GM12874 (cell line): ENCODE measurements around the gene SHQ1.

ENCODE experiments used
- TF ChIP-seq, protein P1 (sequence below): IDR thresholded peaks from 2 replicates; pipeline ENCODE4 v1.5.1; 2011; ENCODE audit warnings: low read depth, mild to moderate bottlenecking, control low read depth, low read length, moderate library complexity; ENCODE audit not compliant: insufficient read depth

SHQ1 gene

GRCh38 chr3:72821161-72821781 lies 27.0 kb downstream of the SHQ1 start:
- TF ChIP-seq, protein P1, sequence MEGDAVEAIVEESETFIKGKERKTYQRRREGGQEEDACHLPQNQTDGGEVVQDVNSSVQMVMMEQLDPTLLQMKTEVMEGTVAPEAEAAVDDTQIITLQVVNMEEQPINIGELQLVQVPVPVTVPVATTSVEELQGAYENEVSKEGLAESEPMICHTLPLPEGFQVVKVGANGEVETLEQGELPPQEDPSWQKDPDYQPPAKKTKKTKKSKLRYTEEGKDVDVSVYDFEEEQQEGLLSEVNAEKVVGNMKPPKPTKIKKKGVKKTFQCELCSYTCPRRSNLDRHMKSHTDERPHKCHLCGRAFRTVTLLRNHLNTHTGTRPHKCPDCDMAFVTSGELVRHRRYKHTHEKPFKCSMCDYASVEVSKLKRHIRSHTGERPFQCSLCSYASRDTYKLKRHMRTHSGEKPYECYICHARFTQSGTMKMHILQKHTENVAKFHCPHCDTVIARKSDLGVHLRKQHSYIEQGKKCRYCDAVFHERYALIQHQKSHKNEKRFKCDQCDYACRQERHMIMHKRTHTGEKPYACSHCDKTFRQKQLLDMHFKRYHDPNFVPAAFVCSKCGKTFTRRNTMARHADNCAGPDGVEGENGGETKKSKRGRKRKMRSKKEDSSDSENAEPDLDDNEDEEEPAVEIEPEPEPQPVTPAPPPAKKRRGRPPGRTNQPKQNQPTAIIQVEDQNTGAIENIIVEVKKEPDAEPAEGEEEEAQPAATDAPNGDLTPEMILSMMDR = no peak

- TF ChIP-seq, protein P1 = no peak
These were observed 27.8 kb downstream of the SHQ1 start for GRCh38 chr3:72820415-72820814.

DNA sequence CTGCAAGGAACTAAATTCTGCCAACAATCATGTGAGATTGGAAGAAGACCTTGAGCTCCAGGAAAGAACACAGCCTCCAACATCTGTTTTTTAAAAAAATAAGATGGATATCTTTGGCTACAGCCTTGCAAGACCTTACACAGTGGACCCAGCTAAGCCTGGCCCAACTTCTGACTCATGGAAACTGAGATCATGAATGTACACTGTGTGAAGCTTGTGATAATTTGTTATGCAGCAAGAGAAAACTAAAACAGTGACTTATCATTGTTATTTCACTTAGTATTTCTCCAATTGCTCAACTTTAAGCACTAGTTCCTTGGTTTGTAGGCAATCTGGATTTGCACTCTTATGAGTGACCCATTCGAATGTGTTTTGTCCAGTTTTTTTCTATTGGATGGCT lies 29.3 kb downstream of the SHQ1 start:
- TF ChIP-seq, protein P1 = no peak

GRCh38 chr3:72818092-72818773 lies 30.0 kb downstream of the SHQ1 start:
- TF ChIP-seq, protein P1 = peak; percentile 36; the same call in 1 of the 2 replicates

- TF ChIP-seq, protein P1 = no peak
These were observed 31.3 kb downstream of the SHQ1 start for GRCh38 chr3:72816862-72817355.

DNA sequence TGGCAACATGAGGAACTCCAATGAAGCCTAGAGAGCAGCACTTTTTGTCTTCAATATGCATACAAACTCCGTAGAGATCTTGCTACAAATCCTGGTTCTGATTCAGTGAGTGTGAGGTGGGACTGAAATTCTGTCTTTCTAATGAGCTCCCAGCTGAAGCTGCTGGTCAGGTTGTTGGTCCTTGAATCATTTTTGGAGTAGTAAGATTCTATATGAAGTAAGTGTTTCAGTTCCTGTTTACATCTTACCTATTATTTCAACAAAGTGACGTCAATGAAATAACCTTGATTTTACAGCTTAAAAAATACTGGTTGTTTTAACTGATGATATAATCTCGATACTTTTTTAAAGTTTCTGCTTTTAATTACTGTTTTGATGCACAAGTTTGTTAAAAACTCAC lies 33.9 kb downstream of the SHQ1 start:
- TF ChIP-seq, protein P1 = no peak

- TF ChIP-seq, protein P1 = no peak
These were observed 36.0 kb downstream of the SHQ1 start for GRCh38 chr3:72812201-72812600.
